Natural killer cell (primary cell): ENCODE data around the gene LRRIQ3. TPM values are rescaled to one million over a fixed set of nuclear protein-coding genes. Genes with fewer than 3 reads are reported as not detected.

ENCODE experiments used
- ATAC-seq, 3 donors: fragments of 150-1000 bp in 2 of 3; fragments of 200-7000 bp in 1 of 3; cut with Tn5 transposase; 1 replicate in 1 of 3; 2 replicates in 2 of 3; pipeline ENCODE4 v1.10.0; 2021; ENCODE audit warnings: mild to moderate bottlenecking in 2 of 3, moderate library complexity in 2 of 3
- DNase-seq, 2 donors: peaks; one replicate each; pipeline versions ENCODE4 v3.0.0 to v3.0.0-alpha.2; 2013 to 2021; ENCODE audit warnings: mixed read lengths in 1 of 2
- H3K27ac ChIP-seq: one replicate; pipeline ENCODE4 v1.5.1; 2013; ENCODE audit warnings: mild to moderate bottlenecking, low read length
- H3K27me3 ChIP-seq: one replicate; pipeline ENCODE4 v1.6.1; 2013; ENCODE audit warnings: low read length; ENCODE audit not compliant: control insufficient read depth, insufficient read depth
- H3K36me3 ChIP-seq: one replicate; pipeline ENCODE4 v1.6.1; 2013; ENCODE audit warnings: low read length; ENCODE audit not compliant: control insufficient read depth, insufficient read depth
- H3K4me1 ChIP-seq: one replicate; pipeline ENCODE4 v1.6.1; 2013; ENCODE audit warnings: low read length; ENCODE audit not compliant: control insufficient read depth, insufficient read depth
- H3K4me3 ChIP-seq: one replicate; pipeline ENCODE4 v1.5.1; 2013; ENCODE audit warnings: low read length
- H3K9me3 ChIP-seq: one replicate; pipeline ENCODE4 v1.6.1; 2013; ENCODE audit warnings: low read length; ENCODE audit not compliant: control insufficient read depth, insufficient read depth
- H3K27ac Mint-ChIP-seq, 2 donors: one replicate each; pipeline ENCODE4 v1.8.0; 2022; ENCODE audit warnings: mild to moderate bottlenecking in 2 of 2, mixed read lengths in 2 of 2, moderate library complexity in 1 of 2
- H3K27me3 Mint-ChIP-seq, 2 donors: one replicate each; pipeline ENCODE4 v1.8.0; 2022; ENCODE audit warnings: low read depth in 2 of 2, mixed read lengths in 2 of 2
- H3K36me3 Mint-ChIP-seq: one replicate; pipeline ENCODE4 v1.8.0; 2022; ENCODE audit warnings: mixed read lengths
- H3K4me1 Mint-ChIP-seq, 2 donors: one replicate each; pipeline ENCODE4 v1.8.0; 2022; ENCODE audit warnings: mixed read lengths in 2 of 2
- H3K4me3 Mint-ChIP-seq: one replicate; pipeline ENCODE4 v1.8.0; 2022; ENCODE audit warnings: mild to moderate bottlenecking, moderate library complexity, mixed read lengths
- H3K9me3 Mint-ChIP-seq, 2 donors: one replicate each; pipeline ENCODE4 v1.8.0; 2022; ENCODE audit warnings: mixed read lengths in 2 of 2
- WGBS: methylation state at CpG from one replicate; pipeline ENCODE4 v1.1.7; 2013; ENCODE audit warnings: missing lambda C conversion rate; ENCODE audit not compliant: insufficient coverage; 5-methylcytosine and 5-hydroxymethylcytosine counted together
- intact Hi-C: fragments of 100-400 bp; cut with micrococcal nuclease; formaldehyde crosslinking; loops from one replicate; pipeline ENCODE4 v1.14.2; 2022
- total RNA-seq, 4 donors: library from RNA; stranded (reverse); fragments of 120-200 nt in 1 of 4; gene quantifications; one replicate each; pipeline versions ENCODE4 v1.2.3 to v1.2.4, GENCODE V29; 2013 to 2022
- TF ChIP-seq, protein P1 (sequence below): fragments of 200-600 bp; IDR thresholded peaks from one replicate; pipeline ENCODE4 v1.8.0; 2022; ENCODE audit warnings: antibody characterized with exemption

Gene LRRIQ3
- total RNA-seq, 3 donors from 2014 or later (not counting 1 experiment from before 2014, with no cell fraction given) = 0.16 to 0.85 (median 0.59) TPM

DNA sequence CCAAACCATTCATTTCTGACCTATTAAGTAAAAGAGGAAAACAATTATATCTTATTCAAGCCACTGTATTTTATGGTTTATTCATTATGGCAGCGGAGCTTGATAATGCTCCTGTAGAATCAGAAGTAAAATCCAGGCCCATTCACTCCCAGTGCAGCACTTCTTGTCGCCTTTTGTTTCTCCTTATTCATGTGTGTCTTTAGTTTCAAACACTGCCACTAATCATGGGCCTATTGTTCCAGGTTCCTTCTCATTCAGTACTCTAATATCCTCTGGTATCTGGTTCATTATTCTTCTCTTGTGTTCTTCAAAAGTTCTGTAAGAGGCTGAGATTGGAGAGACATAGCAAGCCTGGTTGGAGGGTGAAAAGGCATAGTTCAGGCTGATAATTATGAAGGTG, 218.3 kb downstream of the LRRIQ3 start:
- ATAC-seq (no peak), DNase-seq (no peak)
- intact Hi-C loops = no loop called here
- no peaks in the 10 kb centered on the region for H3K36me3 ChIP-seq
- Mint-ChIP-seq H3K9me3 (peaks cover 11 to 18% of the 10 kb centered on the region in 2 donors), H3K4me3 (no peak overlapping the region), H3K27ac (no peak overlapping the region), H3K36me3 (no peaks in the 10 kb centered on the region), H3K4me1 (no peaks in the 10 kb centered on the region), H3K27me3 (no peaks in the 10 kb centered on the region)
- 82% methylated on average over 2 of the region's 2 CpGs for WGBS
- TF ChIP-seq, protein P1, sequence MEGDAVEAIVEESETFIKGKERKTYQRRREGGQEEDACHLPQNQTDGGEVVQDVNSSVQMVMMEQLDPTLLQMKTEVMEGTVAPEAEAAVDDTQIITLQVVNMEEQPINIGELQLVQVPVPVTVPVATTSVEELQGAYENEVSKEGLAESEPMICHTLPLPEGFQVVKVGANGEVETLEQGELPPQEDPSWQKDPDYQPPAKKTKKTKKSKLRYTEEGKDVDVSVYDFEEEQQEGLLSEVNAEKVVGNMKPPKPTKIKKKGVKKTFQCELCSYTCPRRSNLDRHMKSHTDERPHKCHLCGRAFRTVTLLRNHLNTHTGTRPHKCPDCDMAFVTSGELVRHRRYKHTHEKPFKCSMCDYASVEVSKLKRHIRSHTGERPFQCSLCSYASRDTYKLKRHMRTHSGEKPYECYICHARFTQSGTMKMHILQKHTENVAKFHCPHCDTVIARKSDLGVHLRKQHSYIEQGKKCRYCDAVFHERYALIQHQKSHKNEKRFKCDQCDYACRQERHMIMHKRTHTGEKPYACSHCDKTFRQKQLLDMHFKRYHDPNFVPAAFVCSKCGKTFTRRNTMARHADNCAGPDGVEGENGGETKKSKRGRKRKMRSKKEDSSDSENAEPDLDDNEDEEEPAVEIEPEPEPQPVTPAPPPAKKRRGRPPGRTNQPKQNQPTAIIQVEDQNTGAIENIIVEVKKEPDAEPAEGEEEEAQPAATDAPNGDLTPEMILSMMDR = no peak
- no peaks in the 10 kb centered on the region for H3K27me3 ChIP-seq
- no peak overlapping the region for H3K27ac ChIP-seq
- H3K4me1 ChIP-seq = no peaks in the 10 kb centered on the region
- H3K4me3 ChIP-seq = no peak overlapping the region
- H3K9me3 ChIP-seq = no peaks in the 10 kb centered on the region

GRCh38 chr1:73978964-73979363, 219.0 kb downstream of the LRRIQ3 start:
- Histone ChIP-seq H3K9me3 (no peaks in the 10 kb centered on the region), H3K4me1 (no peaks in the 10 kb centered on the region), H3K4me3 (no peak overlapping the region), H3K27ac (no peak overlapping the region), H3K27me3 (no peaks in the 10 kb centered on the region), H3K36me3 (no peaks in the 10 kb centered on the region)
- WGBS = 92% methylated on average over 1 of the region's 1 CpG
- H3K27ac Mint-ChIP-seq = no peak overlapping the region
- DNase-seq (no peak), ATAC-seq (no peak)
- no peak overlapping the region for H3K4me3 Mint-ChIP-seq
- no peaks in the 10 kb centered on the region for H3K4me1 Mint-ChIP-seq
- H3K36me3 Mint-ChIP-seq = no peaks in the 10 kb centered on the region
- H3K9me3 Mint-ChIP-seq = peaks cover 10 to 15% of the 10 kb centered on the region in 2 donors
- H3K27me3 Mint-ChIP-seq = no peaks in the 10 kb centered on the region
- TF ChIP-seq, protein P1 = no peak
- intact Hi-C loops = no loop called here

Other genes with a start within 250 kb of the LRRIQ3 start
- gene FPGT, start 66 bp upstream of the LRRIQ3 start, total RNA-seq = 1 to 10 TPM; 3.0 to 5.4 (median 3.5) TPM
- gene TNNI3K, start 37.2 kb upstream of the LRRIQ3 start, total RNA-seq = under 1 TPM in 1 of 3 donors, not detected in 2; 0.72 TPM